Cardiac muscle cell (in vitro differentiated cells and primary cell): ENCODE results near the gene THADA. TPM values are rescaled to one million over a fixed set of nuclear protein-coding genes. Genes with fewer than 3 reads are reported as not detected.

Experiments used
- DNase-seq, 2 donors: peaks; one replicate each; pipeline versions ENCODE4 v3.0.0 to v3.0.0-alpha.2; 2010 to 2017; ENCODE audit warnings: low read depth in 1 of 2, low spot score in 1 of 2
- H3K27ac ChIP-seq: fragments of 200-600 bp; sonication (generic); 2 replicates; pipeline ENCODE4 v1.5.1; 2016
- H3K27me3 ChIP-seq: fragments of 200-600 bp; sonication (generic); 2 replicates; pipeline ENCODE4 v1.6.0; 2016; ENCODE audit warnings: control low read depth
- H3K36me3 ChIP-seq: fragments of 200-600 bp; sonication (generic); 2 replicates; pipeline ENCODE4 v1.5.1; 2016; ENCODE audit warnings: control low read depth
- H3K4me1 ChIP-seq: fragments of 200-600 bp; sonication (generic); 2 replicates; pipeline ENCODE4 v1.8.1; 2017; ENCODE audit warnings: low read depth, mild to moderate bottlenecking, mixed run types
- H3K4me3 ChIP-seq: fragments of 200-600 bp; sonication (generic); 2 replicates; pipeline ENCODE4 v1.5.1; 2016; ENCODE audit warnings: mild to moderate bottlenecking
- H3K9me3 ChIP-seq: fragments of 200-600 bp; sonication (generic); 2 replicates; pipeline ENCODE4 v1.5.1; 2017; ENCODE audit warnings: low read depth, mild to moderate bottlenecking, control low read depth
- CTCF ChIP-seq: IDR thresholded peaks from 2 replicates; pipeline ENCODE4 v1.5.1; 2012; ENCODE audit warnings: low read depth, mild to moderate bottlenecking, low read length
- polyA plus RNA-seq: library from polyadenylated mRNA; unstranded; fragments of >200 nt; fragmentation: Nextera tagmentation; extraction: Ambion mirVana; gene quantifications from 2 replicates; pipeline ENCODE4 v1.2.1, GENCODE V29; 2016
- total RNA-seq: library from RNA; depleted of rRNA; stranded (reverse); fragments of >200 nt; gene quantifications from 2 replicates; pipeline ENCODE4 v1.2.3, GENCODE V29; 2016

The THADA gene
- total and polyA plus RNA-seq, 2 experiments from 2014 or later = 11.9 to 17.3 TPM

GRCh38 chr2:43269706-43270105 lies 326.1 kb downstream of the THADA start:
- Histone ChIP-seq H3K27ac (no peak overlapping the region), H3K27me3 (no peaks in the 10 kb centered on the region), H3K9me3 (no peaks in the 10 kb centered on the region), H3K4me1 (peaks cover 49% of the 10 kb centered on the region), H3K4me3 (no peak overlapping the region), H3K36me3 (no peaks in the 10 kb centered on the region)
- TF ChIP-seq CTCF = no peak
- DNase-seq = peak; percentile 49 to 91

DNA sequence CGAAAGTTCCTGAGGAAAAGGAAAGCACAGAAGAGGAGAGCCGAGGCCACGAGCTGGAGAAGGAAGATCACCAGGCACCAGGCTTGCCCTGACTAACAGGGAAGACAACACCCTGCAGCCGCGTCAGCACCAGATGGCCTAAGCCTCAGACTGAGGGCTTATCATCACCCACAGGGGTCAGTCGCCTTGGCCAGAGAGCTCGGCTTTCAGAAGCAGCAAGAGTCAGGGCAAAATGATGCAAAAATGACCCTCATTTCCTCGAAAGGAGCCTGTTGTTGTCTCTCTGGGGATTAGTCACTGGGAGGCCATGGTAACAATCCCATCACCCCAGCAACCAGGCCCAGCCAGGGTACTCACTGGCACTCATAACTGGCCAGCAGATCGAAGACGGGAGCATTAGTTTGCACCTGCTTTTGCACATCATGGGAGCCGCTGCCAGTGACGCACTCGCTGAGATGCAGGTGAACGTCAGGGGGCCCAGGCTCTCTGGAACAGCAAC lies 326.7 kb downstream of the THADA start:
- Histone ChIP-seq H3K27me3 (no peaks in the 10 kb centered on the region), H3K4me1 (peaks cover 50% of the 10 kb centered on the region), H3K36me3 (no peaks in the 10 kb centered on the region), H3K9me3 (no peaks in the 10 kb centered on the region), H3K4me3 (no peak overlapping the region), H3K27ac (no peak overlapping the region)
- peak; percentile 34 to 98 for DNase-seq
- TF ChIP-seq CTCF = peak; percentile 15

DNA sequence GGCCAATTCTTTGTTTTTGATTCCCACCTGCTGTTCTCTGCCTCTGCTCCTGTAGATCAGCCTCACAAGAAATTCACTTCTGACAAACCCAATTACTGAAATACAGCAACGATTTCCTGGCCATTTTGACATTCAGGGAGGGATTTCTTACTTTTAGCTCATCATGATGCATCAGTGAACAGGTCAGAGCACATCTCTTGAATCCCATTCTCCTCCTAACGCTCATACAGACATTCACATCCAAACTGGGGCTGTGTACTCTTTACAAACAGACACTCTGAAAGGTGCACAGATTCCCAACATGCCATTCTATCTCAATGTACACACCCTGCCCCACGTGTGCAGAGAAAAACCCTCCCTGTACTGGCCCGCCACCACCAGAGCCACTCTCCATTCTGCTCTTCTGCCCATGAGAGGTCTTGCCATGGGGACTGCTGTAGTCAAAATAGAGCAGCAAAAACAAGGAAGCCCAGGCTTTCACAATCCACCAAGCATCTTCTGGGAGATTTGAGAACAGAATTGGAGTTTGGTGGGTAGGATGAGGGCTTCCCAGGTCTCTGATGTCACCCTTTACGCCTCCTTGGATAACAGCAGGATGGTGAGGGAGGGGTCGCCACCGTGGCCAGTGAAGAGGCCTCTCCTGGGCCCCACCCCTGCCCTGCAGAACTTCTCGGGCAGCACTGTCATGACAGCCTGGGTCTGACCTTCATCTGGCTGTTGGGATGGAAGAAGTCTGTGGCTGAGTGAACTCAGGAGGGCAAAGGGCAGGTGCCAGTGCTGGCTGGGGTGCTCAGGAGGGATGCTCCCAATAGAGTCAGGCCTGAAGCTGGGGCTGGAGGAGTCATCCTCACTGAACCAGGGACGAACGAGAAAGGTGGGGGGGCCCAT lies 327.5 kb downstream of the THADA start:
- Histone ChIP-seq H3K27ac (no peak overlapping the region), H3K9me3 (no peaks in the 10 kb centered on the region), H3K4me1 (peaks cover 42% of the 10 kb centered on the region), H3K4me3 (no peak overlapping the region), H3K27me3 (no peaks in the 10 kb centered on the region), H3K36me3 (no peaks in the 10 kb centered on the region)
- TF ChIP-seq CTCF = no peak
- no peak for DNase-seq

- no peak for DNase-seq
- TF ChIP-seq CTCF = no peak
- Histone ChIP-seq H3K27me3 (no peaks in the 10 kb centered on the region), H3K27ac (no peak overlapping the region), H3K4me1 (peaks cover 41% of the 10 kb centered on the region), H3K36me3 (no peaks in the 10 kb centered on the region), H3K4me3 (no peak overlapping the region), H3K9me3 (no peaks in the 10 kb centered on the region)
These were observed 328.5 kb downstream of the THADA start for GRCh38 chr2:43267381-43267780.

DNA sequence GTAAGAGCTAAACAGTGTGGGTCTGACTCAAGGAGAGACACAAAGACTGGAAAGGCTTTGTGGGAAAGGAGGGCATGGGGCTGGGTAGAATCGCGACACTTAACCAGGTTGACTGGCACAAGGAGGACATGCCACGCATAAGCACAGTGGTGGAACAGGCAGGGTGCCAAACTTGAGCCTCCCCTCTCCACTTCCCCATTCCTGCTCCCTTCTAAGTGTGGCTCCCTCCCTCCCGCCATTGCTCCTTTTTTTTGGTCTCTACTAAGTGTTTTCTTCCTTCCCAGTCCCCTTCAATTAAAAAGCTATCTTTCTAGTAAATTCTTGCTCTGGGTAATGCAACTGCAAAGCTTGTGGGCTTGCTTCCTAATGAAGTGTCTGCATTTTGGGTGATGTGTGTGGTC lies 329.1 kb downstream of the THADA start:
- Histone ChIP-seq H3K27ac (no peak overlapping the region), H3K4me1 (peaks cover 47% of the 10 kb centered on the region)
- no peak for TF ChIP-seq CTCF

More for the DNA sequence above, 329.1 kb downstream of the THADA start:
- no peak for DNase-seq
- Histone ChIP-seq H3K9me3 (no peaks in the 10 kb centered on the region), H3K36me3 (no peaks in the 10 kb centered on the region), H3K27me3 (no peaks in the 10 kb centered on the region), H3K4me3 (no peak overlapping the region)
